Sigmoid colon (tissue), 7 donors: ENCODE results near the gene TSPAN14. TPM values are rescaled to one million over a fixed set of nuclear protein-coding genes. Genes with fewer than 3 reads are reported as not detected.
A peak's percentile ranks its signal among the peaks of the same experiment; 100 is the strongest.

Experiments used
- DNase-seq: peaks from one replicate; pipeline ENCODE4 v3.0.0-alpha.2; 2019
- H3K27ac ChIP-seq, 4 donors: fragments of 200-600 bp; sonication (generic); one replicate each; pipeline ENCODE4 v1.5.1; 2016 to 2019; ENCODE audit warnings: mild to moderate bottlenecking in 1 of 4
- H3K27me3 ChIP-seq, 3 donors: fragments of 200-600 bp; sonication (generic); one replicate each; pipeline ENCODE4 v1.5.1; 2019; ENCODE audit warnings: mild to moderate bottlenecking in 1 of 3
- H3K36me3 ChIP-seq, 4 donors: fragments of 200-600 bp; sonication (generic); one replicate each; pipeline ENCODE4 v1.5.1; 2016 to 2019
- H3K4me1 ChIP-seq, 4 donors: fragments of 200-600 bp; sonication (generic); one replicate each; pipeline ENCODE4 v1.5.1; 2017 to 2019
- H3K4me3 ChIP-seq, 4 donors: fragments of 200-600 bp; sonication (generic); one replicate each; pipeline ENCODE4 v1.5.1; 2017 to 2019; ENCODE audit warnings: mild to moderate bottlenecking in 2 of 4, moderate library complexity in 1 of 4
- H3K9me3 ChIP-seq, 4 donors: fragments of 200-600 bp in 3 of 4; sonication (generic) in 3 of 4; one replicate each; pipeline versions ENCODE4 v1.5.1 to v1.6.1; 2013 to 2019
- EP300 ChIP-seq, 4 donors: sonication (generic); formaldehyde crosslinking; IDR thresholded peaks; one replicate each; pipeline ENCODE4 v1.6.1; 2017; ENCODE audit warnings: antibody characterized with exemption in 4 of 4
- POLR2A ChIP-seq, 2 donors: fragments of 450-650 bp; IDR thresholded peaks; one replicate each; pipeline ENCODE4 v1.6.1; 2016; ENCODE audit warnings: antibody characterized with exemption in 2 of 2, mild to moderate bottlenecking in 2 of 2, moderate library complexity in 2 of 2
- POLR2AphosphoS5 ChIP-seq, 4 donors: sonication (generic); formaldehyde crosslinking; IDR thresholded peaks; one replicate each; pipeline ENCODE4 v1.6.1; 2017; ENCODE audit warnings: antibody characterized with exemption in 4 of 4
- WGBS, 2 donors: extraction: QIAGEN DNeasy Blood & Tissue Kit; methylation state at CpG; one replicate each; pipeline ENCODE4 v1.1.7; 2013; 5-methylcytosine and 5-hydroxymethylcytosine counted together
- intact Hi-C: fragments of 100-400 bp; cut with DNase I; formaldehyde crosslinking; loops from one replicate; pipeline ENCODE4 v1.15.1; 2023
- polyA plus RNA-seq, 3 donors: library from polyadenylated mRNA; stranded (reverse); fragments of 200-250 nt; gene quantifications; one replicate each; pipeline ENCODE4 v1.2.3, GENCODE V29; 2013
- total RNA-seq, 4 donors: library from RNA; depleted of rRNA; stranded (reverse); fragments of >200 nt; gene quantifications; one replicate each; pipeline ENCODE4 v1.1.0, GENCODE V29; 2016
- TF ChIP-seq, protein P1 (sequence below), 4 experiments: fragments of 450-650 bp in 3 of 4; fragments of 200-600 bp in 1 of 4; IDR thresholded peaks; one replicate each; pipeline ENCODE4 v1.5.1; 2016 to 2019; ENCODE audit warnings: antibody characterized with exemption in 4 of 4, mild to moderate bottlenecking in 3 of 4, moderate library complexity in 2 of 4
- donor health status: healthy with polysubstance abuse.
- donor health status: Bipolar disorder and iron deficiency.
- donor health status: healthy.

TSPAN14 gene
- total and polyA plus RNA-seq, 7 donors = 12.0 to 67.3 (median 23.5) TPM

DNA sequence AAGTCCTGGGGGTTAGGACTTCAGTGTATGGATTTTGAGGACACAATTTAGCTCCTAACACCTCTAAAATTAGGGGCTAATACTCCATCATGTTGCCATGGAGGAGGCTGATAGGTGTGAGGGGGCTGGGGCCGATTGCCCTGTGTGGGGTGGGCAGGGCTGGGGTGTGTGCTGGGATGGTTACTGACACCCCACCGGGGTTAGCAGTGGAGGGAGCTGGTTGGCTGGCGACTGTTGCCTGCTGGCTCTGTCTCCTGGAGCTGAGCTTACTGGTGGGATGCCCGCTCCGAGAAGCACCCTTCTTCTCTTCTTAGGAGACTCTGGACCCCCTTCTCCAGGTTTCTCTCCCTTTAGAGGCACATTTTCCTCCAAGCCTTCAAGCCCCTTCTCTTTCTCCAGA lies 61.4 kb downstream of the TSPAN14 start:
- Histone ChIP-seq H3K27me3 (no peaks in the 10 kb centered on the region), H3K27ac (no peak overlapping the region), H3K4me3 (no peak overlapping the region), H3K4me1 (no peaks in the 10 kb centered on the region), H3K36me3 (peaks cover 10 to 96% (median 56%) of the 10 kb centered on the region in 4 donors), H3K9me3 (no peaks in the 10 kb centered on the region)
- 93 to 94% methylated on average over 5 of the region's 5 CpGs for WGBS, 2 donors
- intact Hi-C loops = no loop called here
- TF ChIP-seq POLR2AphosphoS5 (IDR thresholded peaks at IDR 0.05) = no peak
- TF ChIP-seq POLR2A (IDR thresholded peaks at IDR 0.05) = no peak
- no peak for TF ChIP-seq EP300 (IDR thresholded peaks at IDR 0.05)
- TF ChIP-seq, protein P1, sequence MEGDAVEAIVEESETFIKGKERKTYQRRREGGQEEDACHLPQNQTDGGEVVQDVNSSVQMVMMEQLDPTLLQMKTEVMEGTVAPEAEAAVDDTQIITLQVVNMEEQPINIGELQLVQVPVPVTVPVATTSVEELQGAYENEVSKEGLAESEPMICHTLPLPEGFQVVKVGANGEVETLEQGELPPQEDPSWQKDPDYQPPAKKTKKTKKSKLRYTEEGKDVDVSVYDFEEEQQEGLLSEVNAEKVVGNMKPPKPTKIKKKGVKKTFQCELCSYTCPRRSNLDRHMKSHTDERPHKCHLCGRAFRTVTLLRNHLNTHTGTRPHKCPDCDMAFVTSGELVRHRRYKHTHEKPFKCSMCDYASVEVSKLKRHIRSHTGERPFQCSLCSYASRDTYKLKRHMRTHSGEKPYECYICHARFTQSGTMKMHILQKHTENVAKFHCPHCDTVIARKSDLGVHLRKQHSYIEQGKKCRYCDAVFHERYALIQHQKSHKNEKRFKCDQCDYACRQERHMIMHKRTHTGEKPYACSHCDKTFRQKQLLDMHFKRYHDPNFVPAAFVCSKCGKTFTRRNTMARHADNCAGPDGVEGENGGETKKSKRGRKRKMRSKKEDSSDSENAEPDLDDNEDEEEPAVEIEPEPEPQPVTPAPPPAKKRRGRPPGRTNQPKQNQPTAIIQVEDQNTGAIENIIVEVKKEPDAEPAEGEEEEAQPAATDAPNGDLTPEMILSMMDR (IDR thresholded peaks at IDR 0.05) = no peak
- DNase-seq = peak; percentile 40

DNA sequence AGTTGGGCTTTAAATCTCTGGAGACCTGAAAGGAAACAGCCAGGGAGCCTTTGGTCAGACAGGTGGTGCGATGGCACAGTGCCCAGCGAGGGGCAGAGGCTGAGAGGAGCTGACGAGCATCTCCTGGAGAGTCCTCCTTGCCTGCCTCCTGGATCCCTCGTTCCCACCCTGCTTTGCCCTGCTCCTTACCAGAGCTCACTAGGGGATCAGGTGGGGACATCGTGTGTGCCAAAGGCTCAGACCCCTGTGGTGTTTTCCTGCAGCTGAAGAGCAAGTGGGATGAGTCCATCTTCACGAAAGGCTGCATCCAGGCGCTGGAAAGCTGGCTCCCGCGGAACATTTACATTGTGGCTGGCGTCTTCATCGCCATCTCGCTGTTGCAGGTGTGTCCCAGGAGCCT lies 61.8 kb downstream of the TSPAN14 start:
- WGBS, 2 donors = 91 to 92% methylated on average over 12 of the region's 12 CpGs
- DNase-seq = peak; percentile 62

DNA sequence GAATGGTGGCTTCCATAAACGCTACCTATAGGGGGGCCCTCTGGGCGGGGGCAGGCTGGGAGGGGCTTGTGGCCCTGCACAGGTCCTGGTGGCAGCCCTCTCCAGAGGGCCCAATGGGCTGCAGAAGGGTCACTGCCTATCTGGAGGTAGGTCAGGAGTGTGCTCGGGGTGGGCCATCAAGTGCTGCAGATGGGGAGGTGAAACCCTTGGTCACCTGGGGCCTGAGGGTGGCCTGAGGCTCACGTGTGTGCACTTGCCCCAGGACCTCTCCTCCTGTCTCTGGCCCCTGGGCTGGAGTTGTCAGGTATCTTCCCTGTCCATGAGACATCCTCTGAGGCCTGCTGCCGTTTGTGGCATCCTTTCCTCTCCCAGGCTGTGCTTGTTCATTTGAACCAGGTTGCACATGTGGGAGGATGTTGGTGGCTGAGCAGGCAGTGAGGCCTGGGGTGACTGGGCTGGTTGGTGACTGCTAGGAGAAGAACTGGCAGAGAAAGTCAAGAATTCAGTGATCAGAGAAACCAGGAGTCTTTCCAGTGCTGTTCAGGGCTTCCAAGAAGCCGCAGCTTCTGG lies 62.5 kb downstream of the TSPAN14 start:
- Histone ChIP-seq H3K27ac (peak overlapping the region in 1 of 4 donors; percentile 42), H3K4me3 (no peak overlapping the region), H3K27me3 (no peaks in the 10 kb centered on the region), H3K36me3 (peaks cover 10 to 88% (median 56%) of the 10 kb centered on the region in 4 donors), H3K9me3 (no peaks in the 10 kb centered on the region), H3K4me1 (no peaks in the 10 kb centered on the region)
- TF ChIP-seq EP300 (IDR thresholded peaks at IDR 0.05) = no peak
- TF ChIP-seq POLR2A (IDR thresholded peaks at IDR 0.05) = no peak
- TF ChIP-seq, protein P1 (IDR thresholded peaks at IDR 0.05) = no peak
- TF ChIP-seq POLR2AphosphoS5 (IDR thresholded peaks at IDR 0.05) = no peak
- 86 to 88% methylated on average over 6 of the region's 6 CpGs for WGBS, 2 donors
- peak; percentile 52 for DNase-seq
- intact Hi-C loops = no loop called here

More for the DNA sequence above, 61.8 kb downstream of the TSPAN14 start:
- H3K4me1 ChIP-seq = no peaks in the 10 kb centered on the region
- TF ChIP-seq POLR2AphosphoS5 (IDR thresholded peaks at IDR 0.05) = no peak
- no peaks in the 10 kb centered on the region for H3K27me3 ChIP-seq
- no peak overlapping the region for H3K27ac ChIP-seq
- H3K4me3 ChIP-seq = no peak overlapping the region
- intact Hi-C loops = no loop called here
- peaks cover 10 to 94% (median 56%) of the 10 kb centered on the region in 4 donors for H3K36me3 ChIP-seq
- no peaks in the 10 kb centered on the region for H3K9me3 ChIP-seq

DNA sequence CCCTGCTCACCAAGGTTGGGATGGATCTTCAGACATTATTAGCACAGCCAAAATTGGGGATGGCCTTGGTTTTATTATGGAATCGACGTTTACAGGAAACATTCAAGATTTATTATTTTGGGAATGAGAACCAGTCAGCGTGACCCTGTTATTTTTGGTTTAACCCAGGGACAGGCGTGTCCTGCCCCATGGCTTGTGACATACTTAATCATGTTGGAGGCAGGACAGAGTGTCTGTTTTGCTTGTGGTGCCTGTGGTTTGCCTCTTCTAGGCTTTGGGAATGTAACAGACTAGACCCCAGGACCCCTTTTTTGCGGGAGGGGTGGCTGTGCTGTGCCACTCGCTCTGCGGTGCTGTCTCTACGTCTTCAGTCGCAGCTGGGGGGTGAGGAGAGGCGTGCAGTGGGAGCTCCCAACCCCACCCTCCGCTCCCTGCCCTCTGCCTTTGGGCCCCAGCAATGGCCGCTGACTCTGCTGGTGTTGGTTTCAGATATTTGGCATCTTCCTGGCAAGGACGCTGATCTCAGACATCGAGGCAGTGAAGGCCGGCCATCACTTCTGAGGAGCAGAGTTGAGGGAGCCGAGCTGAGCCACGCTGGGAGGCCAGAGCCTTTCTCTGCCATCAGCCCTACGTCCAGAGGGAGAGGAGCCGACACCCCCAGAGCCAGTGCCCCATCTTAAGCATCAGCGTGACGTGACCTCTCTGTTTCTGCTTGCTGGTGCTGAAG lies 63.5 kb downstream of the TSPAN14 start:
- intact Hi-C loops = no loop called here
- WGBS, 2 donors = 93 to 94% methylated on average over 21 of the region's 21 CpGs
- Histone ChIP-seq H3K9me3 (no peaks in the 10 kb centered on the region), H3K4me1 (no peaks in the 10 kb centered on the region), H3K36me3 (peaks cover 10 to 79% (median 47%) of the 10 kb centered on the region in 4 donors), H3K27me3 (no peaks in the 10 kb centered on the region), H3K27ac (no peak overlapping the region), H3K4me3 (no peak overlapping the region)
- TF ChIP-seq, protein P1 (IDR thresholded peaks at IDR 0.05) = no peak
- TF ChIP-seq POLR2AphosphoS5 (IDR thresholded peaks at IDR 0.05) = peak in 1 of 4 donors; percentile 11
- TF ChIP-seq POLR2A (IDR thresholded peaks at IDR 0.05) = no peak
- TF ChIP-seq EP300 (IDR thresholded peaks at IDR 0.05) = no peak
- DNase-seq = peak; percentile 53

DNA sequence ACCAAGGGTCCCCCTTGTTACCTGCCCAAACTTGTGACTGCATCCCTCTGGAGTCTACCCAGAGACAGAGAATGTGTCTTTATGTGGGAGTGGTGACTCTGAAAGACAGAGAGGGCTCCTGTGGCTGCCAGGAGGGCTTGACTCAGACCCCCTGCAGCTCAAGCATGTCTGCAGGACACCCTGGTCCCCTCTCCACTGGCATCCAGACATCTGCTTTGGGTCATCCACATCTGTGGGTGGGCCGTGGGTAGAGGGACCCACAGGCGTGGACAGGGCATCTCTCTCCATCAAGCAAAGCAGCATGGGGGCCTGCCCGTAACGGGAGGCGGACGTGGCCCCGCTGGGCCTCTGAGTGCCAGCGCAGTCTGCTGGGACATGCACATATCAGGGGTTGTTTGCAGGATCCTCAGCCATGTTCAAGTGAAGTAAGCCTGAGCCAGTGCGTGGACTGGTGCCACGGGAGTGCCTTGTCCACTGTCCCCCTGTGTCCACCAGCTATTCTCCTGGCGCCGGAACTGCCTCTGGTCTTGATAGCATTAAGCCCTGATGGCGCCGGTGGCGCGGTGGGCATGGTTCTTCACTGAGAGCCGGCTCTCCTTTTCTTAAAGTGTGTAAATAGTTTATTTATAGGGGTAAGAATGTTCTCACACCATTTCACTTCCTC lies 64.2 kb downstream of the TSPAN14 start:
- DNase-seq = peak; percentile 58
- 88 to 95% methylated on average over 17 of the region's 17 CpGs for WGBS, 2 donors
- no peak overlapping the region for H3K27ac ChIP-seq
- TF ChIP-seq POLR2A (IDR thresholded peaks at IDR 0.05) = no peak
- TF ChIP-seq EP300 (IDR thresholded peaks at IDR 0.05) = no peak
- TF ChIP-seq POLR2AphosphoS5 (IDR thresholded peaks at IDR 0.05) = no peak
- TF ChIP-seq, protein P1 (IDR thresholded peaks at IDR 0.05) = no peak
- intact Hi-C loops = no loop called here
- H3K4me1 ChIP-seq = no peaks in the 10 kb centered on the region
- no peaks in the 10 kb centered on the region for H3K27me3 ChIP-seq
- no peaks in the 10 kb centered on the region for H3K9me3 ChIP-seq
- peaks cover 10 to 72% (median 41%) of the 10 kb centered on the region in 4 donors for H3K36me3 ChIP-seq
- no peak overlapping the region for H3K4me3 ChIP-seq
